Activated CD4-positive, alpha-beta T cell treated with anti-CD3 and anti-CD28 coated beads for 4 hours (primary cell): ENCODE measurements around the gene PSD2.

Experiments used
- DNase-seq, 2 donors: peaks; one replicate each; pipeline ENCODE4 v3.0.0-alpha.2; 2020

PSD2 gene

GRCh38 chr5:139795074-139796001 is at the start of gene PSD2:
PSD2 (plus strand) TSS chr5:139795808; CDS start chr5:139809441, 13,633 bp downstream.
- no peak for DNase-seq

GRCh38 chr5:139746691-139747582 is 48.7 kb upstream of the PSD2 start:
- peak; percentile 81 to 90 for DNase-seq

DNA sequence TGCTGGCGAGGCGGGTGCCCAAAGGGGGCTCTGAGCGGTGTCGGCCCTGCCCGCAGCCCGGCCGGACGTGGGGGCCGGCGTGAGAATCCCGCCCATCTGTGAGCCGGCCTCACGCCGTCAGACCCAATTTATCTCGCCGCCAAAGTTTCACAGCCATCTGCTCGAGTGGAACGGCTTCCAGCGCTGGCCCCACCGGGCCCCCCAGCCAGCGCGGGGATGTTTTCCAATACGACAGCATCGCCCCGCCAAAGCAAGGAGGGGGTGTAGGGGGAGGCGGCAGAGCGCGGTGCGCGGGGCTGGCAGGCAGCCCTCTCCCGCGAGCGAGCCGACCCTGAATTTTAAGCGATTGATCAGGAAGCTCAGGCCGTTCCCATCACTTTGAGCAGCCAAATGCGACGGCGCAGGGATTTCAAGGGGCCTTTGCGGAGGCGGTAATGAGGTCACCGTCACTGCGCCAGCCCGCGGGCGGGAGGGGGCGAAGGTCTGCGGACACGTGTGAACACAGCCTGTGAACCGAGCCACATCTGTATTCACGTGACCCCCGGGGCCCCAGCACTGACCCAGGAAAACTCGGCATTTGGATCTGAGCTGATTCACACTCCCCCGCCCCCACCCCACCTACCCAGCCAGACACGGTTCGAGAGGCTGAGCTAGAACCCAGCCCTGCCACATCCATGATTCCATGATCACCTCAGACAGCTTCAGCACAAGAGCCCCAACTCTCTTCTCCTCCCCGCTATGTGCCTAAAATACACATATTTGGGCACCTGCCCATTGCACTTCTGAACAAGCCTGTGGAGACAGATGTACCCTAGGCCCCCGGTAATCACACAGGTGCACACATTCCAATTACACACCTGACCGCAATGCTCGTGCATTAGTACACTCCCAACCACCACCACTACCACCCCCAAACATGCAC is 47.8 kb upstream of the PSD2 start:
- peak; percentile 55 to 68 for DNase-seq

GRCh38 chr5:139748505-139748826 is 47.1 kb upstream of the PSD2 start:
- DNase-seq, result no peak

DNA sequence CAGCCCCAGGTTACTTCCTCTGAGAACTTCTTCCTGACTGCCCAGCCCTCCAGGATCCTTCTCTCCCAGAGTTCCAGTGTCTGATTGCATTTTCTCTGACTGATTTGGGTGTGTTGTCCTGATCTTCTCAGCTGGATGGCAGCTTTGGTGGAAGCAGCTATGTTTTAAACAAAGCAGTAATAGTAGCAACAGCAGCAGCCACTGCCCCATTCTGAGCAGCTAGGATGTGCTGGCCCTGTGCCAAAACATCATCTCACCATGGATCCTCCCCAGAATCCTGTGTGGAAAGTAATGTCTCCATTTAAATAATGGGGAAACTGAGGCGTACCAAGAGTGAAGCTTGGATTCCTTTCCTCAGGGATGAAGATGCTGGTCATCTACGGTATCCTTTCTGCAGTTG is 46.4 kb upstream of the PSD2 start:
- DNase-seq, result no peak

DNA sequence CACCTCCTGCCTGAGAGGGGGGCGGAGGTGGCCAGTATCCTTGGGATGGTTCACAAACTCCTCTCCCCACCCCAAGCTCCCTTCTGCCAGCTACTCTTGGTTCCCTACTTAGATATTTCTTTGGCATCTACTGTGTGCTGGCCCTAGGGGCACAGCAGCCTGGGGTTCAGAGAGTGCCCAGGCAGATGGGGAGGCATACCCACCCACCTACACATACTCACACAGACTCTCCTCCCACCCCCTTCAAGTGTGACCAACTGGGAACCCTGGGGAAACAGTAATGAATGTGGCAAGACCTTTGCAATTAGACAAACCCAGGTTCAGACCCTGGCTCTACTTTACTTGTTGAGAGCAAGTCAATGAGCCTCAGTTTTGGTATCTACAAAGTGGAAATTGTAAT is 44.4 kb upstream of the PSD2 start:
- no peak for DNase-seq

GRCh38 chr5:139752506-139753473 is 42.8 kb upstream of the PSD2 start:
- no peak for DNase-seq

GRCh38 chr5:139755892-139756671 is 39.5 kb upstream of the PSD2 start:
- peak in 1 of 2 donors; percentile 35 for DNase-seq

- DNase-seq, result no peak
These were observed 38.6 kb upstream of the PSD2 start for GRCh38 chr5:139756971-139757370.

DNA sequence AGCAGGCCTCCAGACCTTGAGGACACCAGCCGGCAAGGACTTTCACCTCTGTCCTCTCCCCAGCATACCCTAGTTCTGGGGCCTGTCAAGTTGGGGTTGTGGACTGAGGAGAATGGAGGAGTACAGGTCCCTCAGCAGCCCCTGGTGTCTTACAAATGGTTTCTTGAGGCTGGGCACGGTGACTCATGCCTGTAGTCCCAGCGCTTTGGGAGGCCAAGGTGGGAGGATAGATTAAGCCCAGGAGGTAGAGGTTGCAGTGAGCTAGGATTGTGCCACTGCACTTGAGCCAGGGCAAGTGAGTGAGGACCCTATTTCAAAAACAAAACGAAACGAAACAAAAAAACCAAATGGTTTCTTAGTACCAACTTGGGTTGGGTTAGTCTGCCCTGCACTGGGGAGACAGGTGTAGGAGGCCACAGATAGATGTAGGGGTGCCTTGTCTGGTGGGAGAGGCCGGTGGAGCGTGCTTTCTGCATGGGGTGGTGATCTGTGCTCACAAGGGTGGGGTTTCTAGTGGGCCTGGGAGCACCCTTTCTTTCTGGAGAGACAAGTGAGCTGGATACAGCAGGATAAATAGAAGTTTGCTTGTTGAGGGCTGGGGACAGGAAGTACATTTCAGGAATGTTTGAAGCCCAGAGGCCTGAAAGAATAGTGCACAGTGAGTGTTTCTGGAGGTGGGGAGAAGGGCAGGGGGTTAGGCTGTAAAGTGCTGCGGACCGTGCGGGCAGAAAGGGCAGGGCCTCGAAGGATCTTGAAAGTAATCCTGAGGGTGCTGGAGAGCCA is 37.7 kb upstream of the PSD2 start:
- DNase-seq, result no peak

- no peak for DNase-seq
These were observed 37.0 kb upstream of the PSD2 start for GRCh38 chr5:139758510-139759075.

- DNase-seq, result no peak
These were observed 36.3 kb upstream of the PSD2 start for GRCh38 chr5:139759219-139759721.

- DNase-seq, result no peak
These were observed 35.2 kb upstream of the PSD2 start for GRCh38 chr5:139760066-139761056.

- DNase-seq, result no peak
These were observed 34.6 kb upstream of the PSD2 start for GRCh38 chr5:139761057-139761450.

- no peak for DNase-seq
These were observed 34.1 kb upstream of the PSD2 start for GRCh38 chr5:139761501-139761900.

- DNase-seq, result no peak
These were observed 32.9 kb upstream of the PSD2 start for GRCh38 chr5:139762615-139763170.

DNA sequence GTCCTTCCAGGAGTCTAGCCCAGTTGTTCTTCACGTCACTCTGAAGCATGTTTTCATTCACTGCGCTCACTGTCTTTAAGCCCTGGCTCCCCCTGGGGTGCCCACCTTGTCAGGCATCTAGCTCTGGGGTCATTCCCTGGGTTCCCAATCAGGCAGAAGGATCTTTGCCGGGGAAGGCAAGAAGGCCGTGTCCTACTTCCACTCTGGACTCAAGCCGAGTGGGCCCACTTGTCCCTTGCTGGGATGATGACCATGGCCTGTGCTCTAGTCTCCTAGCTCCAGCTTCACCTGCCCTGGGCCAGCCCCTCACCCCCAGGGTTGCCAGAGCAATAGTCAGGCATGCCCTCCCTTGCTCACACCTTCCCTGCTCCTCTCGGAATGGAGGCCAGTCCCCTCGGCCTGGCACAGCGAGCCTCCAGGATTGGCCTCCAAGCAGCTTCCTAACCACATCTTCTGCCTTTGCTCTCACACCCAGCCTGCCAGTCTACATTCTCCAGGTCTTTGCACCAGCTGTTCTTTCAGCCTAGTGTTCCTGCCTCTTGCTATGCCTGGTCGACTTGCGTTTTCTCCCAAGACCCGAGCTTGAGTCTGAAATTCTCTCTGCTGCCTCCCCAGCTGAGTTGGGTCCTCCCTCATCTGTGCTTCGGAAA is 32.2 kb upstream of the PSD2 start:
- DNase-seq, result no peak
